Natural killer cell (primary cell): ENCODE measurements around the gene TPM4. TPM values are rescaled to one million over a fixed set of nuclear protein-coding genes. Genes with fewer than 3 reads are reported as not detected.
A peak's percentile ranks its signal among the peaks of the same experiment; 100 is the strongest.

Experiments
- ATAC-seq, 3 donors: fragments of 150-1000 bp in 2 of 3; fragments of 200-7000 bp in 1 of 3; cut with Tn5 transposase; 1 replicate in 1 of 3; 2 replicates in 2 of 3; pipeline ENCODE4 v1.10.0; 2021; ENCODE audit warnings: mild to moderate bottlenecking in 2 of 3, moderate library complexity in 2 of 3
- DNase-seq, 2 donors: peaks; one replicate each; pipeline versions ENCODE4 v3.0.0 to v3.0.0-alpha.2; 2013 to 2021; ENCODE audit warnings: mixed read lengths in 1 of 2
- H3K27ac ChIP-seq: one replicate; pipeline ENCODE4 v1.5.1; 2013; ENCODE audit warnings: mild to moderate bottlenecking, low read length
- H3K27me3 ChIP-seq: one replicate; pipeline ENCODE4 v1.6.1; 2013; ENCODE audit warnings: low read length; ENCODE audit not compliant: control insufficient read depth, insufficient read depth
- H3K36me3 ChIP-seq: one replicate; pipeline ENCODE4 v1.6.1; 2013; ENCODE audit warnings: low read length; ENCODE audit not compliant: control insufficient read depth, insufficient read depth
- H3K4me1 ChIP-seq: one replicate; pipeline ENCODE4 v1.6.1; 2013; ENCODE audit warnings: low read length; ENCODE audit not compliant: control insufficient read depth, insufficient read depth
- H3K4me3 ChIP-seq: one replicate; pipeline ENCODE4 v1.5.1; 2013; ENCODE audit warnings: low read length
- H3K9me3 ChIP-seq: one replicate; pipeline ENCODE4 v1.6.1; 2013; ENCODE audit warnings: low read length; ENCODE audit not compliant: control insufficient read depth, insufficient read depth
- H3K27ac Mint-ChIP-seq, 2 donors: one replicate each; pipeline ENCODE4 v1.8.0; 2022; ENCODE audit warnings: mild to moderate bottlenecking in 2 of 2, mixed read lengths in 2 of 2, moderate library complexity in 1 of 2
- H3K27me3 Mint-ChIP-seq, 2 donors: one replicate each; pipeline ENCODE4 v1.8.0; 2022; ENCODE audit warnings: low read depth in 2 of 2, mixed read lengths in 2 of 2
- H3K36me3 Mint-ChIP-seq: one replicate; pipeline ENCODE4 v1.8.0; 2022; ENCODE audit warnings: mixed read lengths
- H3K4me1 Mint-ChIP-seq, 2 donors: one replicate each; pipeline ENCODE4 v1.8.0; 2022; ENCODE audit warnings: mixed read lengths in 2 of 2
- H3K4me3 Mint-ChIP-seq: one replicate; pipeline ENCODE4 v1.8.0; 2022; ENCODE audit warnings: mild to moderate bottlenecking, moderate library complexity, mixed read lengths
- H3K9me3 Mint-ChIP-seq, 2 donors: one replicate each; pipeline ENCODE4 v1.8.0; 2022; ENCODE audit warnings: mixed read lengths in 2 of 2
- CTCF ChIP-seq: fragments of 200-600 bp; IDR thresholded peaks from one replicate; pipeline ENCODE4 v1.8.0; 2022; ENCODE audit warnings: antibody characterized with exemption
- WGBS: methylation state at CpG from one replicate; pipeline ENCODE4 v1.1.7; 2013; ENCODE audit warnings: missing lambda C conversion rate; ENCODE audit not compliant: insufficient coverage; 5-methylcytosine and 5-hydroxymethylcytosine counted together
- intact Hi-C: fragments of 100-400 bp; cut with micrococcal nuclease; formaldehyde crosslinking; loops from one replicate; pipeline ENCODE4 v1.14.2; 2022
- total RNA-seq, 4 donors: library from RNA; stranded (reverse); fragments of 120-200 nt in 1 of 4; gene quantifications; one replicate each; pipeline versions ENCODE4 v1.2.3 to v1.2.4, GENCODE V29; 2013 to 2022

Gene TPM4
- total RNA-seq, 3 donors from 2014 or later (not counting 1 experiment from before 2014, with no cell fraction given): 239 to 283 (median 266) TPM

GRCh38 chr19:16135430-16136127 lies 59.3 kb downstream of the TPM4 start:
- peak overlapping the region; percentile 40 for H3K4me3 Mint-ChIP-seq
- ATAC-seq (no peak), DNase-seq (no peak)
- 94% methylated on average over 4 of the region's 4 CpGs for WGBS
- Histone ChIP-seq H3K36me3 (peaks cover 35% of the 10 kb centered on the region), H3K9me3 (no peaks in the 10 kb centered on the region), H3K27me3 (no peaks in the 10 kb centered on the region), H3K4me1 (peaks cover 76% of the 10 kb centered on the region), H3K4me3 (no peak overlapping the region), H3K27ac (no peak overlapping the region)
- H3K4me1 Mint-ChIP-seq: peaks cover 80 to 83% of the 10 kb centered on the region in 2 donors
- H3K36me3 Mint-ChIP-seq: peaks cover 19% of the 10 kb centered on the region
- no peaks in the 10 kb centered on the region for H3K27me3 Mint-ChIP-seq
- H3K9me3 Mint-ChIP-seq: peaks cover 9 to 11% of the 10 kb centered on the region in 2 donors
- intact Hi-C loops: no loop called here
- TF ChIP-seq CTCF: no peak
- peak overlapping the region; percentile 63 to 76 for H3K27ac Mint-ChIP-seq

GRCh38 chr19:16136185-16136999 lies 60.1 kb downstream of the TPM4 start:
- no peak overlapping the region for H3K27ac ChIP-seq
- Mint-ChIP-seq H3K4me3 (peak overlapping the region; percentile 28), H3K27me3 (no peaks in the 10 kb centered on the region), H3K27ac (peak overlapping the region; percentile 63 to 76), H3K4me1 (peaks cover 86 to 87% of the 10 kb centered on the region in 2 donors), H3K36me3 (peaks cover 19% of the 10 kb centered on the region), H3K9me3 (peaks cover 5 to 6% of the 10 kb centered on the region in 2 donors)
- no peak for TF ChIP-seq CTCF
- intact Hi-C loops: no loop called here
- H3K36me3 ChIP-seq: peaks cover 30% of the 10 kb centered on the region
- peak in 1 of 2 donors; percentile 53 for DNase-seq
- no peaks in the 10 kb centered on the region for H3K27me3 ChIP-seq
- H3K4me1 ChIP-seq: peaks cover 84% of the 10 kb centered on the region
- WGBS: 65% methylated on average over 15 of the region's 16 CpGs
- no peaks in the 10 kb centered on the region for H3K9me3 ChIP-seq
- H3K4me3 ChIP-seq: no peak overlapping the region
- ATAC-seq: peak; percentile 48 to 74 (median 67)

GRCh38 chr19:16139752-16140151 lies 63.5 kb downstream of the TPM4 start:
- no peaks in the 10 kb centered on the region for H3K27me3 Mint-ChIP-seq
- no peak for TF ChIP-seq CTCF
- 0% methylated on average over 9 of the region's 13 CpGs for WGBS
- H3K4me1 ChIP-seq: peaks cover 99% of the 10 kb centered on the region
- peaks cover 78 to 84% of the 10 kb centered on the region in 2 donors for H3K4me1 Mint-ChIP-seq
- H3K36me3 Mint-ChIP-seq: no peaks in the 10 kb centered on the region
- DNase-seq: peak; percentile 33 to 45
- H3K9me3 Mint-ChIP-seq: peaks cover 0 to 3% of the 10 kb centered on the region in 2 donors
- peak overlapping the region; percentile 99 for H3K27ac Mint-ChIP-seq
- no peak overlapping the region for H3K4me3 ChIP-seq
- H3K4me3 Mint-ChIP-seq: peak overlapping the region; percentile 86
- intact Hi-C loops: loop anchor here (5.0 kb wide), 2 partner anchors 43 to 298 kb away; no protein-coding TSS in a partner anchor
- H3K27me3 ChIP-seq: no peaks in the 10 kb centered on the region
- peak; percentile 5 to 57 (median 50) for ATAC-seq
- peak overlapping the region; percentile 62 for H3K27ac ChIP-seq
- H3K9me3 ChIP-seq: no peaks in the 10 kb centered on the region
- H3K36me3 ChIP-seq: no peaks in the 10 kb centered on the region
